DND-41 (cell line): ENCODE results near the gene CTSH.

ENCODE experiments used
- ATAC-seq: fragments of 200-7000 bp; cut with Tn5 transposase; 3 replicates; pipeline ENCODE4 v1.9.1; 2021; ENCODE audit warnings: low read depth; ENCODE audit not compliant: insufficient read depth
- DNase-seq: peaks from one replicate; pipeline ENCODE4 v3.0.0-alpha.2; 2020
- H2AFZ ChIP-seq: 2 replicates; pipeline ENCODE4 v1.6.0; 2012; ENCODE audit warnings: low read depth, low read length
- H3K27ac ChIP-seq: 2 replicates; pipeline ENCODE4 v1.5.1; 2012; ENCODE audit warnings: low read length, inconsistent platforms
- H3K27me3 ChIP-seq: fragments of 200-600 bp; sonication (generic); 2 replicates; pipeline ENCODE4 v1.6.0; 2012; ENCODE audit warnings: low read length, mild to moderate bottlenecking, inconsistent platforms; ENCODE audit not compliant: insufficient read depth, poor library complexity
- H3K36me3 ChIP-seq: 2 replicates; pipeline ENCODE4 v1.5.1; 2012; ENCODE audit warnings: low read length, inconsistent platforms; ENCODE audit not compliant: insufficient read depth
- H3K4me1 ChIP-seq: 2 replicates; pipeline ENCODE4 v1.5.1; 2012; ENCODE audit warnings: mild to moderate bottlenecking, low read length; ENCODE audit not compliant: insufficient read depth
- H3K4me2 ChIP-seq: 2 replicates; pipeline ENCODE4 v1.6.0; 2012; ENCODE audit warnings: mild to moderate bottlenecking, moderate library complexity, low read length, inconsistent platforms; ENCODE audit not compliant: insufficient read depth
- H3K4me3 ChIP-seq, 2 experiments: fragments of 200-600 bp in 1 of 2; shearing (Covaris generic) in 1 of 2; 2 replicates each; pipeline ENCODE4 v1.5.1; 2012 to 2016; ENCODE audit warnings: inconsistent platforms in 2 of 2, low read length in 2 of 2, mild to moderate bottlenecking in 2 of 2, low read depth in 1 of 2, moderate library complexity in 1 of 2
- H3K79me2 ChIP-seq: 2 replicates; pipeline ENCODE4 v1.6.0; 2012; ENCODE audit warnings: low read length, inconsistent platforms; ENCODE audit not compliant: insufficient read depth
- H3K9ac ChIP-seq: 2 replicates; pipeline ENCODE4 v1.6.0; 2012; ENCODE audit warnings: low read depth, mild to moderate bottlenecking, inconsistent platforms, low read length, moderate library complexity
- H3K9me3 ChIP-seq: 2 replicates; pipeline ENCODE4 v1.5.1; 2012; ENCODE audit warnings: low read length, moderate library complexity, mild to moderate bottlenecking, inconsistent platforms; ENCODE audit not compliant: insufficient read depth, severe bottlenecking
- H4K20me1 ChIP-seq: 2 replicates; pipeline ENCODE4 v1.6.0; 2012; ENCODE audit warnings: low read length; ENCODE audit not compliant: insufficient read depth
- EZH2 ChIP-seq: IDR thresholded peaks from 3 replicates; pipeline ENCODE4 v1.6.1; 2012; ENCODE audit warnings: borderline replicate concordance, low read depth, mild to moderate bottlenecking, moderate library complexity, low read length, inconsistent platforms; ENCODE audit not compliant: severe bottlenecking
- TF ChIP-seq, protein P1 (sequence below): IDR thresholded peaks from 2 replicates; pipeline ENCODE4 v1.5.1; 2012; ENCODE audit warnings: borderline replicate concordance, low read length, moderate library complexity, mild to moderate bottlenecking; ENCODE audit not compliant: poor library complexity, severe bottlenecking; ENCODE audit errors: extremely low read depth

CTSH gene

DNA sequence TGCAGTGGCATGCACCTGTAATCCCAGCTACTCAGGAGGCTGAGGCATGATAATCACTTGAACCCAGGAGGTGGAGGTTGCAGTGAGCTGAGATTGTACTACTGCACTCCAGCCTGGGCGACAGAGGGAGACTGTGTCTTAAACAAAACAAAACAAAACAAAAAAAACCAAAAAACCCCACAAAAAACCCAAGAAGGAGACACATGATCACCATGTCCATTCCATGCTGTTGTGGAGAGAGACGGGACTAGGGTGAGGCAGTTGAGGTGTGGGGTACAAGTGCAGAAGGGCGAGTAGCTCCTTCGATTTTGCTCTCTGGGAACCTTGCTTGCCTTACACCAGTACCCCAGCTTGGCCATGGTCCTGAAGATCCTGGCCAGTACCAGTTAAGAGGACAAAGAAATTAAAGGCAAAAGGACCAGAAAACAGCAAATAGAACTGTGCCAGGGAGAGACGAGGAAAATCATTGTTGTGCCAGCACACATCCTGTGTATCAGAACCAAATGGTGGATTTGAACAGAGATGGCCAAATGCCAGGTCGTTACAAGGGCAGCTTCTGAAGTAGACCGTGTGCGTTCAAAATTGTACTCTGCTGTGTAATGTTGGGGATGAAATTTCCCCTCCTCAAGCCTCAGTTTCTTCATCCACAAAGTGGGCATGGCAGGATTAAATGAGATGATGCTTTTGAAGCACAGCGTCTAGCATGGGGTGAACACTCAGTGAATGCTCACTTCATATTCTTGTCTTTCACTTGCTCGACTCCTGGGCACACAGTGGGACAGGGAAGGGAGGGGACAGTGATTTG is 42.9 kb upstream of the CTSH start:
- Histone ChIP-seq H3K4me2 (no peak overlapping the region), H3K27me3 (no peaks in the 10 kb centered on the region), H3K79me2 (no peaks in the 10 kb centered on the region), H3K27ac (no peak overlapping the region), H2AFZ (no peak overlapping the region), H4K20me1 (no peaks in the 10 kb centered on the region), H3K36me3 (no peaks in the 10 kb centered on the region), H3K4me1 (no peaks in the 10 kb centered on the region), H3K9ac (no peak overlapping the region), H3K9me3 (no peaks in the 10 kb centered on the region), H3K4me3 (no peak overlapping the region)
- no peak for ATAC-seq
- DNase-seq: no peak
- TF ChIP-seq, protein P1, sequence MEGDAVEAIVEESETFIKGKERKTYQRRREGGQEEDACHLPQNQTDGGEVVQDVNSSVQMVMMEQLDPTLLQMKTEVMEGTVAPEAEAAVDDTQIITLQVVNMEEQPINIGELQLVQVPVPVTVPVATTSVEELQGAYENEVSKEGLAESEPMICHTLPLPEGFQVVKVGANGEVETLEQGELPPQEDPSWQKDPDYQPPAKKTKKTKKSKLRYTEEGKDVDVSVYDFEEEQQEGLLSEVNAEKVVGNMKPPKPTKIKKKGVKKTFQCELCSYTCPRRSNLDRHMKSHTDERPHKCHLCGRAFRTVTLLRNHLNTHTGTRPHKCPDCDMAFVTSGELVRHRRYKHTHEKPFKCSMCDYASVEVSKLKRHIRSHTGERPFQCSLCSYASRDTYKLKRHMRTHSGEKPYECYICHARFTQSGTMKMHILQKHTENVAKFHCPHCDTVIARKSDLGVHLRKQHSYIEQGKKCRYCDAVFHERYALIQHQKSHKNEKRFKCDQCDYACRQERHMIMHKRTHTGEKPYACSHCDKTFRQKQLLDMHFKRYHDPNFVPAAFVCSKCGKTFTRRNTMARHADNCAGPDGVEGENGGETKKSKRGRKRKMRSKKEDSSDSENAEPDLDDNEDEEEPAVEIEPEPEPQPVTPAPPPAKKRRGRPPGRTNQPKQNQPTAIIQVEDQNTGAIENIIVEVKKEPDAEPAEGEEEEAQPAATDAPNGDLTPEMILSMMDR: no peak
- TF ChIP-seq EZH2: no peak

DNA sequence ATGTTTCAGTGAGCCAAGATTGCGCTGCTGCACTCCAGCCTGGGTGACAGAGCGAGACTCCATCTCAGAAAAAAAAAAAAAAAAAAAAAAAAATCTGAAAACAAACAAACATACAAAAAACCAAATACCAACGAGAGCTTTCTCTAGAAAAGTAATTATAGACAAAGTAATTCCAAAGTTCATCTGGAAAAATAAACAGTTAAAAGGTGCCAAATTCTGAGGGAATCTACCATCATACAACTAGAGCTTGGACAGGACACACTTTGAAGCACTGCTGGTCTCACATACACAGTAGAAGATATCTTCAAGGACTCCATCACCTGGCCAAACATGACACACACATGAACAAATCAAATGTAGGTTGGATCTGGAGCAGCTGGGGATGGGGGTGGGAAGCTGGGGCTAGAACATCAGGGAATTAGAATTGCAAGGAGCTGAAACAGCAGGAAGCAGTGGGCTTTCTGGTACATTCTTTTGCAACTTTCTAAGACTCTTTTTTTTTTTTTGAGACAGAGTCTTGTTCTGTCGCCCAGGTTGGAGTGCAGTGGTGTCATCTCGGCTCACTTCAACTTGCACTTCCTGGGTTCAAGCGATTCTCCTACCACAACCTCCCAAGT is 41.1 kb upstream of the CTSH start:
- Histone ChIP-seq H3K27ac (no peak overlapping the region), H4K20me1 (no peaks in the 10 kb centered on the region), H2AFZ (no peak overlapping the region), H3K79me2 (no peaks in the 10 kb centered on the region), H3K9me3 (no peaks in the 10 kb centered on the region), H3K4me1 (no peaks in the 10 kb centered on the region), H3K4me3 (no peak overlapping the region), H3K4me2 (no peak overlapping the region), H3K36me3 (no peaks in the 10 kb centered on the region), H3K27me3 (no peaks in the 10 kb centered on the region), H3K9ac (no peak overlapping the region)
- TF ChIP-seq, protein P1: no peak
- TF ChIP-seq EZH2: no peak
- ATAC-seq: no peak
- DNase-seq: no peak

DNA sequence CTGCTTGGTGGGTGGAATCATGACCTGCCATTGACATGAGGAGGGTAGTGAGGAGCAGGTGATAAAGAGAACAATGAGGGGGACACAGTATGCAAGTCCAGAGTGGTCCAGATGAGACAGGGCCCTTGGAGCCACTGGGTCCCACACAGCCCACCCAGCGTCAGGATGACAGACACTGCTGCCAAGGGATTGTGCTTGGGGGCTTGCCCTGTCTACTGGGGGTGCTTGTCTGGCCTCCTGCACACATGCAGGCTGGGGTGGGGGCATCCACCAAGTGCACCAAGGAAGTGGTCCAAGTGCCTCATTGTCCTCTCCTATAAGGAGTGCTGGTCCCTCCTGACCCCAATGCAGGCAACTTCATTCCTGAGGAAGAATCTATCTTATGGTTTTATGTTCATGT is 39.2 kb upstream of the CTSH start:
- H3K36me3 ChIP-seq: no peaks in the 10 kb centered on the region
- H3K27ac ChIP-seq: no peak overlapping the region
- H3K4me3 ChIP-seq: no peak overlapping the region
- H3K79me2 ChIP-seq: no peaks in the 10 kb centered on the region
- H3K9me3 ChIP-seq: no peaks in the 10 kb centered on the region
- no peak for ATAC-seq
- no peak overlapping the region for H2AFZ ChIP-seq
- H3K27me3 ChIP-seq: no peaks in the 10 kb centered on the region
- no peak overlapping the region for H3K9ac ChIP-seq
- H3K4me2 ChIP-seq: no peak overlapping the region
- TF ChIP-seq, protein P1: no peak
- no peak for TF ChIP-seq EZH2
- H3K4me1 ChIP-seq: no peaks in the 10 kb centered on the region
- DNase-seq: no peak
- no peaks in the 10 kb centered on the region for H4K20me1 ChIP-seq
